GM10248 (cell line): ENCODE measurements around the gene SFMBT1.
"Not testable (repeated sequence)": the region's sequence is repeated elsewhere in the genome, so short reads cannot be mapped to it uniquely, and the experiment has no call there.

ENCODE experiments used
- CTCF ChIA-PET: fragments of 300-600 bp; sonication (Branson Sonifier 250); formaldehyde crosslinking; extraction: SDS; loops from one replicate; lab custom pipeline; 2021; ENCODE audit warnings: antibody characterized with exemption; lab: Yijun Ruan, JAX
- POLR2A ChIA-PET: fragments of 350-650 bp; sonication (Branson Sonifier 250); formaldehyde crosslinking; extraction: SDS; loops from one replicate; lab custom pipeline; 2020; ENCODE audit warnings: antibody characterized with exemption; lab: Yijun Ruan, JAX
- DNase-seq: peaks from one replicate; pipeline ENCODE4 v3.0.0; 2012; ENCODE audit errors: extremely low spot score
- TF ChIP-seq, protein P1 (sequence below): IDR thresholded peaks from 2 replicates; pipeline ENCODE4 v1.5.1; 2012; ENCODE audit warnings: mild to moderate bottlenecking, low read depth; ENCODE audit errors: extremely low read depth, missing control alignments, control extremely low read depth

SFMBT1 gene

DNA sequence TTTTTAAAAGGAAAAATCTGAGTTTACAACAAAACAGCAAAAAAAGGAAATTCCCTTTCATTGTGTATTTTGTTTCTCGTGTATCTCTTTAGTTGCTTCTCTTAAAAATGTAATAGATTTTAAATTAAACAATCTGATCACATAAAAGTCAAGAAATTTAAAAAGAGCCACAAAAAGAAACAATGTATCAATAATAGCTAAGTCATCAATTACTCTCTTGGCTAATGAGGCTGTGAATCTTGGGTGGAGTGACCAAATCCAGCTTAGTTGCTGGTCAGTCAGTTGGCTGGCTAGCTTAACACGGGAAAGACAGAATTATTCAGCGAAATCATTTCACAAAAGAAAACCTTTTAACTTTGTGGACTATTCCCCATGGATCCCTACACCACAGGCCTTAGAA, 3.2 kb downstream of the SFMBT1 start:
- DNase-seq, result no peak
- ChIA-PET CTCF (interaction anchor here (1.5 kb wide), 1 partner anchor 51 kb away, joined by 3 read pairs; no protein-coding TSS in a partner anchor), POLR2A (no interaction called here)
- TF ChIP-seq, protein P1, sequence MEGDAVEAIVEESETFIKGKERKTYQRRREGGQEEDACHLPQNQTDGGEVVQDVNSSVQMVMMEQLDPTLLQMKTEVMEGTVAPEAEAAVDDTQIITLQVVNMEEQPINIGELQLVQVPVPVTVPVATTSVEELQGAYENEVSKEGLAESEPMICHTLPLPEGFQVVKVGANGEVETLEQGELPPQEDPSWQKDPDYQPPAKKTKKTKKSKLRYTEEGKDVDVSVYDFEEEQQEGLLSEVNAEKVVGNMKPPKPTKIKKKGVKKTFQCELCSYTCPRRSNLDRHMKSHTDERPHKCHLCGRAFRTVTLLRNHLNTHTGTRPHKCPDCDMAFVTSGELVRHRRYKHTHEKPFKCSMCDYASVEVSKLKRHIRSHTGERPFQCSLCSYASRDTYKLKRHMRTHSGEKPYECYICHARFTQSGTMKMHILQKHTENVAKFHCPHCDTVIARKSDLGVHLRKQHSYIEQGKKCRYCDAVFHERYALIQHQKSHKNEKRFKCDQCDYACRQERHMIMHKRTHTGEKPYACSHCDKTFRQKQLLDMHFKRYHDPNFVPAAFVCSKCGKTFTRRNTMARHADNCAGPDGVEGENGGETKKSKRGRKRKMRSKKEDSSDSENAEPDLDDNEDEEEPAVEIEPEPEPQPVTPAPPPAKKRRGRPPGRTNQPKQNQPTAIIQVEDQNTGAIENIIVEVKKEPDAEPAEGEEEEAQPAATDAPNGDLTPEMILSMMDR, result no peak

- TF ChIP-seq, protein P1, result no peak
- ChIA-PET CTCF (no interaction called here), POLR2A (interaction anchor here (0.6 kb wide), 1 partner anchor 27 kb away, joined by 6 read pairs; no protein-coding TSS in a partner anchor)
- no peak for DNase-seq
Observed at GRCh38 chr3:53040351-53040820, 5.5 kb downstream of the SFMBT1 start.

GRCh38 chr3:53039376-53039752, 6.5 kb downstream of the SFMBT1 start:
- POLR2A ChIA-PET, result no interaction called here
- CTCF ChIA-PET, result no interaction called here
- DNase-seq, result no peak
- TF ChIP-seq, protein P1, result no peak

GRCh38 chr3:53038679-53039375, 7.0 kb downstream of the SFMBT1 start:
- CTCF ChIA-PET, result no interaction called here
- POLR2A ChIA-PET, result no interaction called here
- no peak for DNase-seq

DNA sequence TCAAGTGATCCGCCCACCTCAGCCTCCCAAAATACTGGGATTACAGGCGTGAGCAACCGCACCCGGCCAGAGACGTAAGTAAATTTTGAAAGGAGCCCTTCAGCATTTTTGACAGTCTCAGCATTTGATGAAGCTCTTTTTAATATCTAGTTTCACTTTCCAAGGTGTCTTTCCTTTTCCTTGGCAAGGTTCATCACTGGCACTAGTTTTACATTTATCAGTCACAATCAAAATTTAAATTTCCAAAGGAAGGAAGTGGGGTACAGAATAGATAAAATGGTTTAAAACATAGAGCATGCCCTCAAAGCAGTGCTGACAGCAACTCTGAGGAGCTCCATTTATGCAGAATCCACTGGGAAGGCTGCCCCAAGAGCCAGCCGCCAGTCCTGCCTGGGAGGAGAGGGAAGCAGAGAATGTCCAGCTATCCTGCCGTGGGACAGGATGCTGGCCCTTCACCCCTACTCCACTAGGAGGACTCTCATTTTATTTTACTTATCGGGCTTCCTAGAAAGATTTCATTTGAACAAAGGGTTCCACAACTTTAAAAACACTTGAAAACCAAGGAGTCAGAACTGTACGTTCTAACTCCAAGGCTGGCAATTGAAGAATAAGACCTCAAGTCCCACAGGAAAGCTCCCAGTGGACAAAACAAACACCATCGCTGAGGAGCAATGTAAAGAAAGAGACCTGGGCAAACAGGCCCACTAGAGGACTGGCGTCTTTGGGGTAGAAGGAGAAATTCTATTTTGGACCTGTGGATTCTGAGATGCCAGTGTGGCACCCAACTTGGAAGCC, 9.9 kb downstream of the SFMBT1 start:
- ChIA-PET CTCF (interaction anchor here (0.8 to 2.1 kb wide), 7 partner anchors 9 to 293 kb away, joined by 3 to 9 read pairs (median 4); partner anchors contain the start of gene SFMBT1), POLR2A (no interaction called here)
- TF ChIP-seq, protein P1, result no peak
- DNase-seq, result no peak

More at GRCh38 chr3:53038679-53039375, 7.0 kb downstream of the SFMBT1 start:
- TF ChIP-seq, protein P1, result no peak

DNA sequence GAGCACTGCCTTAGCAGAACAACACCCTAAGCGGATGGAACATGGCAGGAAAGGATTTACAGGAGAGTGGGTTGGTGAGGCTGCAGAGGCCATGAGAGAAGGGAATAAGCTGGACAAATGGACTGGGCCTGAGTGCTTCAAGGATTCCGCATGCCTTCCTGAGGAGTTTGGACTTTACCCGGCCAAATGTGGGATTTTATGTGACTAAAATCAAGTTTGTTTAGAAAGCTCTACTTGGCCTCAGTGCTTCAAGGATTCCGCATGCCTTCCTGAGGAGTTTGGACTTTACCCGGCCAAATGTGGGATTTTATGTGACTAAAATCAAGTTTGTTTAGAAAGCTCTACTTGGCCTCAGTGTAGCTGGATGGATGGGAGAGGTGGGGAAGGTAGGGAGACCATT, 10.9 kb downstream of the SFMBT1 start:
- POLR2A ChIA-PET, DNase-seq: not testable (repeated sequence)
- CTCF ChIA-PET, result interaction anchor here (1.3 to 2.1 kb wide), 3 partner anchors 8 to 22 kb away, joined by 4 to 9 read pairs (median 7); partner anchors contain the start of gene SFMBT1

- CTCF ChIA-PET, result interaction anchor here (1.3 to 2.1 kb wide), 2 partner anchors 12 to 21 kb away, joined by 4 to 9 read pairs; partner anchors contain the start of gene SFMBT1
- POLR2A ChIA-PET, DNase-seq: not testable (repeated sequence)
Observed at GRCh38 chr3:53034411-53034810, 11.5 kb downstream of the SFMBT1 start.
